Activated naive CD4-positive, alpha-beta T cell treated with anti-CD3 and anti-CD28 coated beads for 36 hours (primary cell): ENCODE results near the gene PREP. TPM values are rescaled to one million over a fixed set of nuclear protein-coding genes. Genes with fewer than 3 reads are reported as not detected.

Experiments used
- CTCF ChIA-PET: fragments of 350-600 bp; sonication (Branson Sonifier 250); formaldehyde crosslinking; loops from one replicate; lab custom pipeline; 2021; ENCODE audit warnings: antibody characterized with exemption; lab: Charles Lee
- DNase-seq: peaks from one replicate; pipeline ENCODE4 v3.0.0-alpha.2; 2020
- H3K27ac Mint-ChIP-seq: one replicate; pipeline ENCODE4 v1.8.0; 2021; ENCODE audit warnings: mild to moderate bottlenecking, mixed read lengths
- H3K27me3 Mint-ChIP-seq: one replicate; pipeline ENCODE4 v1.8.0; 2021; ENCODE audit warnings: low read depth, mixed read lengths
- H3K36me3 Mint-ChIP-seq: one replicate; pipeline ENCODE4 v1.8.0; 2021; ENCODE audit warnings: low read depth, mixed read lengths
- H3K4me1 Mint-ChIP-seq: one replicate; pipeline ENCODE4 v1.8.0; 2021; ENCODE audit warnings: low read depth, mixed read lengths
- H3K4me3 Mint-ChIP-seq: one replicate; pipeline ENCODE4 v1.8.0; 2021; ENCODE audit warnings: mild to moderate bottlenecking, moderate library complexity, mixed read lengths
- H3K9me3 Mint-ChIP-seq: one replicate; pipeline ENCODE4 v1.8.0; 2021; ENCODE audit warnings: mixed read lengths
- intact Hi-C: fragments of 100-400 bp; cut with micrococcal nuclease; formaldehyde crosslinking; loops from one replicate; pipeline ENCODE4 v1.15.1; 2023
- total RNA-seq, 2 experiments: library from RNA; stranded (reverse); gene quantifications; one replicate each; pipeline ENCODE4 v1.2.3, GENCODE V29; 2021

PREP gene
- total RNA-seq, 2 experiments from 2014 or later = 32.6 to 33.9 TPM

DNA sequence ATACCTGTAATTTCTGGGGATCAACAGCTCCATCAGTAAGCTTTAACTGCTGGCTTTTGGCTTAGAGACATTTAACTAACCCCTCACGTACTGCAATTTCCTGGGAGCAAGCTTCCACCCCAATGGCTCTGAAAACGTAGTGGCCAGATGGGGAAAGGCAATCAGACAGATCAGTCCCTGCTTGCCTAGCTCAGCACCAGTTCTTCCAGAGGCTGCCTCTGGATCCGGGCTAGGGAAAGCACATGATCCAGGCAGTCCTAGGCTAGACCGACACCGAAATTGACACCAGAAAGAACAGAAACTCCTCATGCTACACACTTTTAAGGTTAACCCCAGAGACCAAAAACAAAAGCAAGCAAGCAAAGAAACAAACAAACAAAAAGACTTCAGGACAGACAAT, 13.3 kb downstream of the PREP start:
- Mint-ChIP-seq H3K9me3 (no peaks in the 10 kb centered on the region), H3K27ac (no peak overlapping the region), H3K36me3 (peaks cover 18% of the 10 kb centered on the region), H3K27me3 (no peaks in the 10 kb centered on the region), H3K4me1 (peaks cover 4% of the 10 kb centered on the region), H3K4me3 (no peak overlapping the region)
- DNase-seq = no peak
- CTCF ChIA-PET = no interaction called here
- intact Hi-C loops = no loop called here

DNA sequence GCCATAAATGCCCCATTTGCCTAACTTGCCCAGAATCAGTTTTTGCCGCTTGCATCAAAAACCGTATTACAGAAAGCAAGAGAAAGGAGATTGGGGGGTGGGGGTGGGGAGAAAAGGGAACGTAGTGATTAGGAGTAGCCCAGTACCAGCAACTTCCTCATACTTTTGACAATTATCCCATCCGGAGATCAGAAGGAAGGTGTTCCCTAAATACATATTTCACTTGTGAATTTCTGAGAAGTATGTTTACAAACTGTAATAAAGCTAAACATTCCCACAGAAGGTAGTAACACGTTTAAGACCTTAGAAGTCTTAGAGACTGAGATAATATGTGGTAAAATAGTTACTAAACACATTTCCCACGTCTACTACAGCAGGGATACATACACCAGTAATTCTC, 14.5 kb downstream of the PREP start:
- Mint-ChIP-seq H3K4me3 (no peak overlapping the region), H3K27me3 (no peaks in the 10 kb centered on the region), H3K4me1 (peaks cover 11% of the 10 kb centered on the region), H3K9me3 (no peaks in the 10 kb centered on the region), H3K27ac (no peak overlapping the region), H3K36me3 (peaks cover 25% of the 10 kb centered on the region)
- no peak for DNase-seq
- intact Hi-C loops = no loop called here
- CTCF ChIA-PET = no interaction called here

DNA sequence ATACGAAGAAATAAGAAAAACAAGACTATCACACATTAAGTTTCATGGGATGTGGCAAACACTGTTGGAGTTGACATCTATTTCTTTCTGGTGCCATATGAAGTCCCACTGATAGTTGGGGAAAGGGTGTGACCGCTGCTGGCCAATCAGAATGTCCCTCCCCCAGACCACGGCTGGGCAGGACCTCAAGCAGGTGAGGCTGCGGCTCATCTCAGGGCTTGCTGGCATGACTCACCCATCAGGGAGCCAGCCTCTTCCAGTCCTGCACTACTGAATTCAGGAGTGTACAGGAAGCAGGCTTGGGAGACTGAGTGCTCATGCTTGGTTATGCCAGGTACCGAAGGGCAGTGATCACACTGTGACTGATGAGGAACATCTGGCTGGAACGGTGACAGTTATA, 18.9 kb downstream of the PREP start:
- intact Hi-C loops = no loop called here
- H3K36me3 Mint-ChIP-seq = peaks cover 13% of the 10 kb centered on the region
- H3K4me3 Mint-ChIP-seq = no peak overlapping the region
- CTCF ChIA-PET = no interaction called here
- no peak overlapping the region for H3K27ac Mint-ChIP-seq
- no peaks in the 10 kb centered on the region for H3K27me3 Mint-ChIP-seq
- H3K4me1 Mint-ChIP-seq = peaks cover 30% of the 10 kb centered on the region
- DNase-seq = no peak
- H3K9me3 Mint-ChIP-seq = no peaks in the 10 kb centered on the region

DNA sequence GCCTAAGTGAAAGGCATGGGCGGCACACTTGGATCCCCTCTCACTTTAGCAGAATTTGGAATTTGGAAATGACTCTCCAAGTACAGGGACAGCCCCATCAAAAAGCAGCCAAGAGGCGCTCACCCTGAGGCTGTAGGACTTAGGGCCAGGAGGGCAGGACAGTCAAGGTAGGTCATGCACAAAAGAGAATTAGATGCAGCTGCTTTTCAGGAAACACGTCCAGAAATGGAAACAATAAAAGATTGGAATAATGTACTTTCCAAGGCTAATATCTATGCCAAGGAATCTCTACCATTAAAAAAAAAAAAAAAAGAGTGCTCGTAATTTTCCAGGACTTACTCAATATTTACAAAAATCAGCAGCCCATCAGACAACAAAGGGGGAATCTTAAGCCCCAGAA, 19.9 kb downstream of the PREP start:
- intact Hi-C loops = no loop called here
- no peaks in the 10 kb centered on the region for H3K9me3 Mint-ChIP-seq
- CTCF ChIA-PET = no interaction called here
- no peak for DNase-seq
- peaks cover 13% of the 10 kb centered on the region for H3K36me3 Mint-ChIP-seq
- H3K27me3 Mint-ChIP-seq = no peaks in the 10 kb centered on the region
- H3K4me1 Mint-ChIP-seq = peaks cover 30% of the 10 kb centered on the region
- H3K27ac Mint-ChIP-seq = no peak overlapping the region
- H3K4me3 Mint-ChIP-seq = no peak overlapping the region

DNA sequence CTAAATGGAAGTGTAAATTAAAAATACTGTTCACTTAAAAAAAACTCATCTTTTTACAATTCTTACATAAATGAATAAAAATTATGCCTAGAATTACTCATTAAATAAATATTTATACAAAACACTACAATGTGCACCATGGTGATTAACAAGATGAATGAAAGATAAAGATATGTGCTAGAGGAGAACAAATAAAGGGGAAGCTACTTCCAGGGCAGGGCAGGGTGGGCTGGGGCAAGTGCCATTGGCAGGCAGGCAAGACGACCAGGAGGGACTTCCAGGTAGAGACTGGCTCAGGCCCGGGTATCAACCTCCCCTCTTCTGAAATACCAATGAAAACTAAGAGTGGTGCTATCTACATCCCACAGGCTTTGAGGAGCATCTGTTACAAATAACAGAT, 20.4 kb downstream of the PREP start:
- Mint-ChIP-seq H3K4me3 (no peak overlapping the region), H3K4me1 (peaks cover 30% of the 10 kb centered on the region), H3K27me3 (no peaks in the 10 kb centered on the region), H3K36me3 (peaks cover 11% of the 10 kb centered on the region), H3K27ac (no peak overlapping the region), H3K9me3 (no peaks in the 10 kb centered on the region)
- intact Hi-C loops = no loop called here
- no peak for DNase-seq
- CTCF ChIA-PET = no interaction called here

DNA sequence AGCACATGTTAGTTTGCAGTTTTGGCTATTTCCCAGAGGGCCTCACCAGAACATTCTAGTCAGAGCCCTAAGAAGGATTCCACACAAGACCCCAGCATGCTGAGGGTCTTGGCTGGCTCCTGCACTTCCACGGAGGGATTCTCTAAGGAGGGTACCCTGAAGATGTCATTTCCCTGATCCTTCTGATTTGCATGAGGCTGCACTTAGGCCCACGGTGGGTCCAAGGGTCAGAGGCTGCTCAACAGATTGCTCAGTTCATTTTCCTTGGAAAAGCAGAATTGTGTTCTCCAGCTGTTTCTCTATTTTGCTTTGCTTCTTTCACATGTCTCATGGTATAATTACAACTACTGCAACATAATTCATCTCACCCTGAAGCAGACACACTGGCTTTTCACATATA, 22.2 kb downstream of the PREP start:
- peaks cover 27% of the 10 kb centered on the region for H3K4me1 Mint-ChIP-seq
- intact Hi-C loops = no loop called here
- no peaks in the 10 kb centered on the region for H3K9me3 Mint-ChIP-seq
- no peaks in the 10 kb centered on the region for H3K27me3 Mint-ChIP-seq
- CTCF ChIA-PET = no interaction called here
- no peak for DNase-seq
- peaks cover 9% of the 10 kb centered on the region for H3K36me3 Mint-ChIP-seq
- no peak overlapping the region for H3K4me3 Mint-ChIP-seq
- no peak overlapping the region for H3K27ac Mint-ChIP-seq

DNA sequence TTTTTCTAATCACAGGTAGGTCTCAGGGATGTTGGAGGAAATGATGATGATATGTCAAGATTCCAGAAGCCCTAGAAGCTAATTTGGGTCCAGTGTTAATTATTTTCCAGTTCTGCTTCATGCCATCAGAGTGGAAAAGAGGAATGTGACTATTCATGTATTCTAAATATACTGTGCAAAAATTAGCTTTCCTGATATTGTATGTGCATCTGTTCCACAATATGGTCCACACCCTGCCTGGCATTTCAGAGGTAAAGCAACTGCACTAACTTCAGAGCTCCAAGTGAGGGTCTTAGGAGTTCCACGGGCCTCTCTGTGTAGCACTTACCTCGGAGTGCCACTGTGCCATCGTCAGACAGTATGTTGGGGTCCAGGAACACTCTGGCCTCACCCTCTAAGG, 27.1 kb downstream of the PREP start:
- Mint-ChIP-seq H3K27ac (no peak overlapping the region), H3K27me3 (no peaks in the 10 kb centered on the region), H3K4me1 (peaks cover 14% of the 10 kb centered on the region), H3K4me3 (no peak overlapping the region), H3K9me3 (no peaks in the 10 kb centered on the region), H3K36me3 (peaks cover 17% of the 10 kb centered on the region)
- no peak for DNase-seq
- CTCF ChIA-PET = no interaction called here
- intact Hi-C loops = no loop called here

DNA sequence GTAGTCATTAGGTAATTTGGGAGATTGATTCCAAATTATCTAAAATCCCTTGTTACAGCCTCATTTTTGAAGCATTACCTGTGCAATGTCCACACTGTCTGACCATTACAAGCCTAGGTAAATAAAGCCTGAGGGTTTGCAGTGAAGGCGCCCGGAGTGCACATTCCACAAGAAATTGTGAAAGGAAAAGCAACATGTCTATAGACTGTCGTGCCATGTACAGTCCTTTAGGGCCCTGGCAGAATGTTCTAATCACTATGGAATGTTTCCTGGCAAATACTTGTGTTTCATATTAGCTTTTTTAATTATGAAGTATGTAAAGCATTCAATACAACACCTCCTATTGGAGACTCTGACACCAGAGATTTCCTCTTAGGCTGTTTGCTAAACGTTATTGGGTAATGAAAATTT, 28.9 kb downstream of the PREP start:
- Mint-ChIP-seq H3K27me3 (no peaks in the 10 kb centered on the region), H3K36me3 (peaks cover 28% of the 10 kb centered on the region), H3K9me3 (no peaks in the 10 kb centered on the region), H3K4me1 (peaks cover under 1% of the 10 kb centered on the region), H3K4me3 (no peak overlapping the region), H3K27ac (no peak overlapping the region)
- intact Hi-C loops = no loop called here
- DNase-seq = no peak
- CTCF ChIA-PET = interaction anchor here (0.6 kb wide), 1 partner anchor 1659 kb away, joined by 3 read pairs; no protein-coding TSS in a partner anchor

DNA sequence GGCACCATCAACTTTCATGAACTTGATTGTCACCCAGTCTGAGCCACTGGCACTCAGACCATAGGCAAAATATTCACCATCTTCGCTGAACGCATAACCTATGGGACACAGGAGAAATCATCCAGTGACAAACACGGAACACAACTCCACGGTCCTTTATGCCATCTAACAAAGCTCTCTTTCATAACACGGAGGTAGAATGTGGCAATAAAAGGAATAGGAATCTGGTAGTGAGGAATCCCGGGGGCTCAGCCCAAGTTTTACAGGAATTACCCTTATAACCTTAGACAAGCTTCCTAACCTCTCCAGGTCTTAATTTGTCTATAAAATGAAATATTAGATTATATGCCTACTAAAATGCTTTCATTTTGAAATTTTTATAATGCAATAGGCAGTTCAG, 29.4 kb downstream of the PREP start:
- no peak overlapping the region for H3K27ac Mint-ChIP-seq
- H3K9me3 Mint-ChIP-seq = no peaks in the 10 kb centered on the region
- DNase-seq = no peak
- peaks cover 31% of the 10 kb centered on the region for H3K36me3 Mint-ChIP-seq
- no peak overlapping the region for H3K4me3 Mint-ChIP-seq
- CTCF ChIA-PET = no interaction called here
- no peaks in the 10 kb centered on the region for H3K4me1 Mint-ChIP-seq
- intact Hi-C loops = no loop called here
- H3K27me3 Mint-ChIP-seq = no peaks in the 10 kb centered on the region

DNA sequence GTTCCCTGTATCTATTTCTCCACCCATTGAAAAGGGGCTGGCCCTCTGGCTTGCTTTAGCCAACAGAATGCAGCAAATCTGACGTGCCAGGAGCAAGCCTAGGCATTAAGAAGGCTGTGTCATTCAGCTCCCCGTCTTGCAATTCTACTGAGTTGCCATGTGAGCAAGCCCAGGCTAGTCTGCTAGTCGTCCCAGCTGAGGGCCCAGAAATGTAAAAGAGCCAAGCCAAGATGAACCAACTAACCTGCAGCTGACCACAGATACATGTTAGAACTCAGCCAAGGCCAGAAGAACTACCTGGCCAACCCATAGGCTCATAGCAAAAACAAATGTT, 30.1 kb downstream of the PREP start:
- H3K36me3 Mint-ChIP-seq = peaks cover 37% of the 10 kb centered on the region
- CTCF ChIA-PET = interaction anchor here (1.5 to 1.8 kb wide), 2 partner anchors 10 to 30 kb away, joined by 4 read pairs; partner anchors contain the start of gene PREP

DNA sequence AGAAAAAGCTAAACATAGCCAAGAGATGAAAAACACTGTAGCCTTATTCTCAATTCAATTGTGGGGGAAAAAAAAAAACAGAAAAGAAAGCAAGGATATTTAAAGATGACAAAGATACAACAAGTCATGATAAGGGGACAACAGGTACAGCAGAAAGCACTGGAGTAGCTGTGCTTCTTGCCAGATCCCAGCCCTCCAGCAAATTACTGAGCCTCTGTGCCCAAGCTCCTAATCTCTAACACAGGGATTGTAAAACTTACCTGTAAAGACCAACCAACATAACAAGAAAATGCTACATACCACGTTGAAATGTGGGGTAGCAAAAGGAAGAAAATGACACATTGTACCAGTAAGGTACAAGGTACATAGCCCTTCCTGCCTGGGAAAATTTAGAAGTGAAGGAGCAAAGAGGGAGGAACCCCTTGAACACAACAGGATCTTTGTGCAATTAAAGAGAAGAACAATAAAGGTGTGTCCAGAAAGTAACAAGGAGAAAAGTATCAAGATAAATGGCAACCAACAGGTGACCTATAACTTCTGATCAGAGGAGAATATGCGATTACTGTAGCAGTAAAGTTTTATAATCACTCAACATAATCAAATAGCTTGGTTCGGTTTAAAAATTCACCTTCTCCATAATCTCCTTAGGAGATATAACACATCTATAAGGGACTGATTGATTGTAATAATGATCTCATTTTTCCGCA, 30.6 kb downstream of the PREP start:
- peaks cover 37% of the 10 kb centered on the region for H3K36me3 Mint-ChIP-seq
- CTCF ChIA-PET = interaction anchor here (0.6 to 1.8 kb wide), 3 partner anchors 9 to 36 kb away, joined by 4 read pairs; partner anchors contain the start of gene PREP
- H3K4me1 Mint-ChIP-seq = no peaks in the 10 kb centered on the region
- no peak overlapping the region for H3K27ac Mint-ChIP-seq
- no peak for DNase-seq
- H3K27me3 Mint-ChIP-seq = no peaks in the 10 kb centered on the region
- intact Hi-C loops = no loop called here
- H3K4me3 Mint-ChIP-seq = no peak overlapping the region
- H3K9me3 Mint-ChIP-seq = no peaks in the 10 kb centered on the region

More for the DNA sequence above, 30.1 kb downstream of the PREP start:
- H3K27me3 Mint-ChIP-seq = no peaks in the 10 kb centered on the region
- no peak overlapping the region for H3K4me3 Mint-ChIP-seq
- intact Hi-C loops = no loop called here
- H3K4me1 Mint-ChIP-seq = no peaks in the 10 kb centered on the region
- H3K27ac Mint-ChIP-seq = no peak overlapping the region
- DNase-seq = no peak
- no peaks in the 10 kb centered on the region for H3K9me3 Mint-ChIP-seq

DNA sequence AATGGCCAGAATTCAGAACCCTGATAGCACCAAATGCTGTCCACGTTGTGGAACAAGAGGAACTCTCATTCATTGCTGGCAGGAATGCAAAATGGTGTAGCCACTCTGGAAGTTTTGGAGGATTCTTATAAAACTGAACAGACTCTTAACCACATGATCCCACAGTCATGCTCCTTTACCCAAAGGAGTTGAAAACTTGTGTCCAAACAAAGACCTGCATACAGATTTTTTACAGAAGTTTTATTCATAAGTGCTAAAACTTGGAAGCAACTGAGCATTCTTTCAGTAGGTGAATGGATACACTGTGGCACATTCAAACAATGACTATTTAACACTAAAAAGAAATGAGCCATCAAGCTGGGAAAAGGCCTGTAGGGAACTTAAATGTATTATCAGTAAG, 32.5 kb downstream of the PREP start:
- H3K27ac Mint-ChIP-seq = no peak overlapping the region
- H3K4me3 Mint-ChIP-seq = no peak overlapping the region
- no peak for DNase-seq
- H3K36me3 Mint-ChIP-seq = peaks cover 49% of the 10 kb centered on the region
- CTCF ChIA-PET = no interaction called here
- intact Hi-C loops = no loop called here
- no peaks in the 10 kb centered on the region for H3K4me1 Mint-ChIP-seq
- no peaks in the 10 kb centered on the region for H3K27me3 Mint-ChIP-seq
- no peaks in the 10 kb centered on the region for H3K9me3 Mint-ChIP-seq

DNA sequence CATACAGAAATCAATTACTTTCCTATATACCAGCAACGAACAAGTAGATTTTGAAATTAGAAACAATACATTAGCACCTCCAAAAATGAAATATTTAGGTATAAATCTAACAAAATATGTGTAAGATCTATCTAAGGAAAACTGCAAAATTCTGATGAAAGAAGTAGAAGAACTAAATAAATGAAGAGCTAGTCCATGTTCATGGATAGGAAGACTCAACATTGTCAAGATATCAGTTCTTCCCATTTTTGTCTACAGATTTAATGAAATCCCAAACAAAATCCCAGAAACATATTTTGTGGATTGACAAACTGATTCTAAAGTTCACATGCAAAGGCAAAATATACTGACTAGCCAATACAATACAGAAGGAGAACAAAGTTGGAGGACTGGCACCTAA, 33.7 kb downstream of the PREP start:
- Mint-ChIP-seq H3K9me3 (no peaks in the 10 kb centered on the region), H3K36me3 (peaks cover 55% of the 10 kb centered on the region), H3K4me3 (no peak overlapping the region), H3K27me3 (no peaks in the 10 kb centered on the region), H3K27ac (no peak overlapping the region), H3K4me1 (no peaks in the 10 kb centered on the region)
- no peak for DNase-seq
- intact Hi-C loops = no loop called here
- CTCF ChIA-PET = interaction anchor here (0.7 kb wide), 1 partner anchor 34 kb away, joined by 3 read pairs; the partner anchor contains the start of gene PREP
